Measurements from ENCODE around the gene MX1.

DNA sequence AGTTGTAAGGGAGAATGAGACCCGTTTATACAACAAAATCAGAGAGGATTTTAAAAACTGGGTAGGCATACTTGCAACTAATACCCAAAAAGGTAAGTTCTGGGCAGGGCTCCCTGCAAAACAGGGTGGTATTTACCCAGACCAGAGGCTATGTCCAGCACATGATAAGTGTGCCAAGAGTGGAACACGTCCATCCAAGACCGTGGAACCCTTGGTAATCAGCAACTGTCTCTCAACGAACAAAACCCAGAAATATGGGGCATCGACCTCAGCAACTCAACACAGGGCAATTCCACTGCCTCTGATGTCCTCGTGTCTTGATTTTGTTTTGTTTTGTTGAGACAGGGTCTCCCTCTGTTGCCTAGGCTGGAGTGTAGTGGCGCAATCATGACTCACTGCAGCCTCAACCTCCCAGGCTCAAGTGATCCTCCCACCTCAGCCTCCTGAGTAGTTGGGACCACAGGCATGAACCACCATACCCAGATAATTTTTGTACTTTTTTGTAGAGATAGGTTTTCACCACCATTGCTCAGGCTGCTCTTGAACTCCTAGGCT, 26.7 kb upstream of the MX1 start:
- TF ChIP-seq CTCF (conservative IDR thresholded peaks at IDR 0.05) (no peak), ZFX (IDR thresholded peaks at IDR 0.05) (no peak)

All from C4-2B (cell line).